Measurements from ENCODE around the gene TVP23C. TPM values are rescaled to one million over a fixed set of nuclear protein-coding genes. Genes with fewer than 3 reads are reported as not detected.

The TVP23C gene
- total RNA-seq, 1 experiment from 2014 or later: 14.1 TPM

DNA sequence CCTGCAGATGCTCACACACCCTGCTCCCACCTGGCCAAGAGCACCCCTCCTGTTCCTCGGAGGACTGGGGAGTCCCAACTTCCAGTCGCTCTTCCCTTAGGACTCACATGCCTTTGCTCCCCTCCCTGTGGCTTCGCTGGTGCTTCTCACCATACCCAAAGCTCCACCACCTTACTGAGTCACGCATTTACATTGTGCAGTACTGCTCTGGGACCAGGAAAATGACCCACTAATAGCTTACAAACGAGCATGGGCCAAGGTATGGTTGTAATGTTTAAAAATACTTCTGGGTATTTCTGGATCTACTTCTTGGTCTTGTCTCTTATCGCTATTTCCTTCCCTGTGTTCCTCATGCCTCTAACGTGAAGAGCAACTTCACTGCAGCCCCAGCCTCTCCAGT, 54.8 kb downstream of the TVP23C start:
- Histone ChIP-seq H2AFZ (ENCODE audit: low read depth, low read length, poor library complexity, severe bottlenecking) (no peak overlapping the region), H3K4me3 (replicated peaks in 1 of 2; ENCODE audit: low read depth in 1 of 2, low read length in 2 of 2) (no peak overlapping the region), H3K27me3 (ENCODE audit: insufficient read depth, low read length) (no peaks in the 10 kb centered on the region), H3K4me1 (ENCODE audit: control insufficient read depth in 1 of 2, insufficient read depth in 2 of 2, low read length in 2 of 2) (peaks cover 0 to 13% of the 10 kb centered on the region in 2 experiments; a peak in 2 of 4 replicates), H3K27ac (ENCODE audit: low read depth, low read length) (no peak overlapping the region), H3K9me2 (ENCODE audit: insufficient read depth) (no peaks in the 10 kb centered on the region), H3K9me3 (ENCODE audit: control insufficient read depth in 1 of 2, insufficient read depth in 1 of 2, low read depth in 1 of 2, low read length in 2 of 2) (no peaks in the 10 kb centered on the region), H3K79me2 (ENCODE audit: insufficient read depth, low read length) (no peaks in the 10 kb centered on the region), H3K4me2 (ENCODE audit: low read length) (no peak overlapping the region), H3K9ac (ENCODE audit: low read length) (no peak overlapping the region), H3K36me3 (ENCODE audit: control insufficient read depth in 1 of 2, insufficient read depth in 2 of 2, low read length in 2 of 2) (no peaks in the 10 kb centered on the region), H4K20me1 (ENCODE audit: insufficient read depth) (no peaks in the 10 kb centered on the region)
- intact Hi-C loops (cut with micrococcal nuclease): no loop called here
- no peak for TF ChIP-seq SRF (IDR thresholded peaks at IDR 0.05; ENCODE audit: low read depth)
- TF ChIP-seq SP1 (IDR thresholded peaks at IDR 0.05; ENCODE audit: low read depth): no peak
- TF ChIP-seq, protein P1, sequence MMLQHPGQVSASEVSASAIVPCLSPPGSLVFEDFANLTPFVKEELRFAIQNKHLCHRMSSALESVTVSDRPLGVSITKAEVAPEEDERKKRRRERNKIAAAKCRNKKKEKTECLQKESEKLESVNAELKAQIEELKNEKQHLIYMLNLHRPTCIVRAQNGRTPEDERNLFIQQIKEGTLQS (IDR thresholded peaks at IDR 0.05): no peak
- no peak for TF ChIP-seq ZNF274 (IDR thresholded peaks at IDR 0.05; ENCODE audit: low read depth, low read length)
- TF ChIP-seq TCF7L2 (IDR thresholded peaks at IDR 0.05; ENCODE audit: borderline replicate concordance, extremely low read depth, insufficient read depth, insufficient read length): no peak
- TF ChIP-seq POLR2AphosphoS5 (IDR thresholded peaks at IDR 0.05; ENCODE audit: low read depth, low read length): no peak
- no peak for TF ChIP-seq JUND (IDR thresholded peaks at IDR 0.05)
- TF ChIP-seq ZFX (IDR thresholded peaks at IDR 0.05): no peak
- TF ChIP-seq POLR2A (IDR thresholded peaks at IDR 0.05; ENCODE audit: borderline replicate concordance, extremely low read depth, insufficient read depth, insufficient read length): no peak
- TF ChIP-seq, protein P2, sequence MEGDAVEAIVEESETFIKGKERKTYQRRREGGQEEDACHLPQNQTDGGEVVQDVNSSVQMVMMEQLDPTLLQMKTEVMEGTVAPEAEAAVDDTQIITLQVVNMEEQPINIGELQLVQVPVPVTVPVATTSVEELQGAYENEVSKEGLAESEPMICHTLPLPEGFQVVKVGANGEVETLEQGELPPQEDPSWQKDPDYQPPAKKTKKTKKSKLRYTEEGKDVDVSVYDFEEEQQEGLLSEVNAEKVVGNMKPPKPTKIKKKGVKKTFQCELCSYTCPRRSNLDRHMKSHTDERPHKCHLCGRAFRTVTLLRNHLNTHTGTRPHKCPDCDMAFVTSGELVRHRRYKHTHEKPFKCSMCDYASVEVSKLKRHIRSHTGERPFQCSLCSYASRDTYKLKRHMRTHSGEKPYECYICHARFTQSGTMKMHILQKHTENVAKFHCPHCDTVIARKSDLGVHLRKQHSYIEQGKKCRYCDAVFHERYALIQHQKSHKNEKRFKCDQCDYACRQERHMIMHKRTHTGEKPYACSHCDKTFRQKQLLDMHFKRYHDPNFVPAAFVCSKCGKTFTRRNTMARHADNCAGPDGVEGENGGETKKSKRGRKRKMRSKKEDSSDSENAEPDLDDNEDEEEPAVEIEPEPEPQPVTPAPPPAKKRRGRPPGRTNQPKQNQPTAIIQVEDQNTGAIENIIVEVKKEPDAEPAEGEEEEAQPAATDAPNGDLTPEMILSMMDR (IDR thresholded peaks at IDR 0.05 in 2 of 3, conservative IDR thresholded peaks at IDR 0.05 in 1 of 3; ENCODE audit: borderline replicate concordance in 1 of 3, insufficient read depth in 1 of 3, low read depth in 2 of 3, low read length in 2 of 3): no peak
- TF ChIP-seq RAD21 (IDR thresholded peaks at IDR 0.05; ENCODE audit: low read depth): no peak
- no peak for TF ChIP-seq YY1 (IDR thresholded peaks at IDR 0.05; ENCODE audit: extremely low read depth, insufficient replicate concordance, low read depth, low read length)
- TF ChIP-seq FOSL1 (IDR thresholded peaks at IDR 0.05; ENCODE audit: low read depth): no peak
- TF ChIP-seq, protein P3, sequence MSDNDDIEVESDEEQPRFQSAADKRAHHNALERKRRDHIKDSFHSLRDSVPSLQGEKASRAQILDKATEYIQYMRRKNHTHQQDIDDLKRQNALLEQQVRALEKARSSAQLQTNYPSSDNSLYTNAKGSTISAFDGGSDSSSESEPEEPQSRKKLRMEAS (IDR thresholded peaks at IDR 0.05): no peak
- TF ChIP-seq EZH2phosphoT487 (IDR thresholded peaks at IDR 0.05; ENCODE audit: borderline replicate concordance): no peak
- no peak for TF ChIP-seq CBX3 (IDR thresholded peaks at IDR 0.05; ENCODE audit: low read depth)
- TF ChIP-seq CEBPB (IDR thresholded peaks at IDR 0.05; ENCODE audit: low read depth): no peak
- no peak for TF ChIP-seq EZH2 (IDR thresholded peaks at IDR 0.05)
- ChIA-PET POLR2A (no interaction called here), CTCF (no interaction called here), RAD21 (ENCODE audit: low non-redundant PET in 1 of 2, low total read pairs in 2 of 2, uncharacterized antibody in 2 of 2, unreplicated experiment in 2 of 2) (no interaction called here)
- no TSS peak for BruUV-seq (replicated peaks)
- ATAC-seq (no peak), DNase-seq (ENCODE audit: low read depth, low spot score) (no peak)

Measured in HCT116 (cell line).